HG03432 (cell line): ENCODE data around the gene STUB1.
A peak's percentile ranks its signal among the peaks of the same experiment; 100 is the strongest.

Experiments used
- ATAC-seq: cut with Tn5 transposase; IDR thresholded peaks from one replicate; pipeline ENCODE4 v1.9.1; 2021; ENCODE audit warnings: mild to moderate bottlenecking, moderate library complexity; ENCODE audit not compliant: unreplicated experiment

The STUB1 gene

DNA sequence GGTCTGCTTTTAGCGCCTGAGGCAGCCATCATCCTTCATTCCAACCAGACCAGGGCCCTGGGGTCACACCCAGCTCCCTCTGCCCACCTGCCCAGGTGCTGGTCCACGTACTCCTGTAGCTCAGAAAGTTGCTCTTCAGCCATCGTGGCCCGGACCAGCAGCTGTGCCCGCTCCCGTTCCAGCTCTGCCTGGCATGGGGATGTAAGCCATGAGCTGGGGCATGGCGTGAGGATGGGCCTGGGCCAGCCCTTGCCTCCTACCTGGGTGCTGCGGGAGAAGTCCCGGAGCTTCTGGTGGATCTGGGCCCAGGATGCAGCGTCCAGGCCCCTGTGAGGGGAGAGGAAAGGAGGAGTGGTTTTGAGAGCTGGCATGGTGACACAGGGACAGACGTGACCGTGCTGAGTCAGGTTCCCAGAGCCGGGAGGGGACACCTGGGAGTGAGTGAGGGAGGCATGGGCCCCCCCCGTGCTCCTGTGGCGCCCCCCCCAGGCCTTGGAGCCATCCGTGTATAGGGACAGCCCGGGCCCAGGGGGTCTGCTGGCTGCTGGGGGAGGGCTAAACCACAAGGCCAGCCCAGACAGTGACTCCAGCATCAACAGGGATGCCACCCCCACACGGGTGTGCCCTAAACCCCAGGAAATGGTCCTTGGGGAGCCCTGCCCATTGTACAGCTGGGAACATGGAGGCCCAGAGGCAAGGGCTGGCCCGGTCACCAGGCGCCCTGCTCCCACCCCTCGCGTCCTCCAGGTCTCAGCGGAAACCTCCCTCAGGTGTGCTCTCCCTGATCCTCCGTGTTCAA, 42.8 kb downstream of the STUB1 start:
- ATAC-seq, result no peak

DNA sequence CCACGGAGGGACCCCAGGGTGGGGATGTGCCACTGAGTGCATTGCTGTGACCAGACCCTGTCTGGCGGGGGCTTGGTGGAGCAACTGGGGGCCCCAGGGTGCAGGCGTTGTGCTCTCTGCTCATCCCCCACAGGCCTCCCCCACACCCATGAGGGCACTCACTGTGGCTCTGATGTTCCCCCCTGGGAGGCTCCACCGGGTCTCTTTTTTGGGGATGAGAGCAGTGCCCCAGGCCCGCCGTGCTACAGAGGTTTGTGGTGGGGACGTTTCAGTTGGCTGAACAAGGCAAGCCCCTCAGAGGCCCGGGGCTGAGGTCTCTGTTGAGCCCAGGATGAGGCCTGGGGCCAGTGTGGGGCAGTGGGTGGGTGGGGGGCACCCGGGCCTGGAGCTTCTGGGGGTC, 43.5 kb downstream of the STUB1 start:
- ATAC-seq, result no peak

DNA sequence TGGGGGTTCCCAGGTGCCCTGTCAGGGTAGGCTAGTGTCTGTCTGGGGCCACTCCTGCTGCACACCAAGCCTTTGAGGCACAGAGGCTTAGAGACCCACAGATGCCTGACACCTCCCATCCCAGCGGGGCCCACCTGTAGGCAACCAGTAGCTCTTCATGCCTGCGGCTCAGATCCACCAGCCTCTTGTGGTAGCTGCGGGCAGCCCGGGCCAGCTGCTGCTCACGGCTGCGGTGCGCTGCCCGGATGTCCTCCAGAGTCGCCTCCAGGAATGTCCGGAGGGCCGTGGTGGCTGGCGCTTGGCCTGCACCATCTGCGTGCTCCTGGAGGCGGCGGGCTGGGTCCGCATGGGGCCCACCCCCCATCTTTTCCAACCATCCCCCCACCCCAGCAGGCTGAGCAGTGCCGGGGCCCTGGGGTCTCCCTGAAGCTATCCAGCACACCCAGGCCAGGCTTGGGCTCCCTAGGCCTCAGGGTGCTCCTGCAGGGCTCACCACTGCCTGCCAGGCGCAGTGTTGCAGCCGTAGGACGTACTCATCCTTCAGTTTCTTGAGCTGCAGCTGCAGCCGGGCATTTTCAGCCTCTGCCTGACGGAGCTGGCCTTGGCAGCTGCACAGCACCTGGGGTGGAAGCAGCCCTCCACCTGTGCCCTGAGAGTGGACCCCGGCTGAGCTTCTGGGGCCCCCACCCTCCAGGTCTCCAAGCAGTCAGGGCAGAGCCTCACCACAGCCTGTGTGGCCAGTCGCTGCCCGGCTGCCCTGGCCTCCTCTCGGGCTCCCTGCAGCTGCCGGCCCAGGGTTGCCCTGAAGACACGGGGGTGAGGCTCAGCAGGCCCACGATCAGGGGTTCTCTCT, 44.2 kb downstream of the STUB1 start:
- ATAC-seq, result no peak

DNA sequence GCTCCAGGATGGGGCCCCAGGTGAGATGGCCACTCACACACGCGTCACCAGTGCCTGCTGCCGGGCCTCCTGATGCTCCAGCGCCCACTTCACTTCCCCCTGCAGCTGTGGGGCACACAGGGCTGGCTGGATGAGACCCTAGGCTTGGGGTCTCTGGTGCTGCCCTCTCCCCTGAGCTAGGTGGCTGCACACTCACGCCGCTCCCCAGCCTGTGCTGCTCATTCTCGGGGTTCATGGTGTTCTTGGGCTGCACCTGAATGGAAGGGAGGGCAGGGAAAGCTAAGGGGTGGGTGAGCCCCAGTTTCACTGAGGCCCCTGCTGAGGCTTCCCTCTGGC, 44.8 kb downstream of the STUB1 start:
- ATAC-seq, result no peak

DNA sequence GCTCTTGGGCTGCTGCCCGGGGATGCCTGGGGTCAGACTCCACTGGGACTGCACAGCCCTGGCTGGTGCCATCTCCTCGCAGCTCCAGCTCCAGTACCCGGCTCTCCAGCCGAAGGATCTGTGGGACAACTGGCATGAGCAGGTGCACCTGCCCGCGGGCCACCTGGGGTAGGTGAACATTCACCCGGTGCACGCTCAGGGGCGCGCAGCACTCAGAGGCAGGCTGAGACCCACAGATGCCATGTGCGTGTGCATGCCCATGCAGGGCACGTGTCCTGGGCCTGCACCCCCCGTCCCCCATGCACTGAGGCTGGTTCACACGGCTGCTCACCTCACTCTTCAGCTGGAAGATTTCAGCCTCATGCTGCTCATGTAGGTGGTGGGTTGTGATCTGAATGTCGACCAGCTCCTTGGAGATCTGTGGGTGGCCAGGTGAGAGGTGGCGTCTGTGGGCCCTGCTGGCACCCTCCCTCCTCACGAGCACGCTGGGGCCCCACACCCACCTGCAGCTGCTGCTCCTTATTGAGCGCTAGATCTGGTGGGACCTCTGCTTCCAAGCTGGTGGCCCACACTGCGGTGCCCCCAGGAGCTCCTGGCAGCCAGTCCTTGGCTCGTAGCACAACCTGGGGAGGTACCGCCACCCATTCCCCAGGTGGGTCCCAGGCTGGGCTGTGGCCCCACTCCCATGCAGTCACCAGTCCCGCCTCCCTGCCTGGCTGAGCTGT, 45.4 kb downstream of the STUB1 start:
- no peak for ATAC-seq

DNA sequence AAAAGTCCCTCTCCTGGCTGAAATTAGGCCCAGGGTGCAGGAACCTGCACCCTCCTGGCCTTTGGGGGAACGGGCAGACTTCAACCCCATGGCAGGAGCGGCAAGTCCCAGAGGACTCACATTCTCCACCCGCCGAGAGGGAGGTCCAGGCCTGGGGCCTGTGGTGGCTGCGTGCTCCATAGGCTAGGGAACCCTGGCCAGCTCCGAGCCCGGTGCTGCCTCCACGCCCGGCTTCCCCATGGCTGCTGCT, 45.9 kb downstream of the STUB1 start:
- no peak for ATAC-seq

DNA sequence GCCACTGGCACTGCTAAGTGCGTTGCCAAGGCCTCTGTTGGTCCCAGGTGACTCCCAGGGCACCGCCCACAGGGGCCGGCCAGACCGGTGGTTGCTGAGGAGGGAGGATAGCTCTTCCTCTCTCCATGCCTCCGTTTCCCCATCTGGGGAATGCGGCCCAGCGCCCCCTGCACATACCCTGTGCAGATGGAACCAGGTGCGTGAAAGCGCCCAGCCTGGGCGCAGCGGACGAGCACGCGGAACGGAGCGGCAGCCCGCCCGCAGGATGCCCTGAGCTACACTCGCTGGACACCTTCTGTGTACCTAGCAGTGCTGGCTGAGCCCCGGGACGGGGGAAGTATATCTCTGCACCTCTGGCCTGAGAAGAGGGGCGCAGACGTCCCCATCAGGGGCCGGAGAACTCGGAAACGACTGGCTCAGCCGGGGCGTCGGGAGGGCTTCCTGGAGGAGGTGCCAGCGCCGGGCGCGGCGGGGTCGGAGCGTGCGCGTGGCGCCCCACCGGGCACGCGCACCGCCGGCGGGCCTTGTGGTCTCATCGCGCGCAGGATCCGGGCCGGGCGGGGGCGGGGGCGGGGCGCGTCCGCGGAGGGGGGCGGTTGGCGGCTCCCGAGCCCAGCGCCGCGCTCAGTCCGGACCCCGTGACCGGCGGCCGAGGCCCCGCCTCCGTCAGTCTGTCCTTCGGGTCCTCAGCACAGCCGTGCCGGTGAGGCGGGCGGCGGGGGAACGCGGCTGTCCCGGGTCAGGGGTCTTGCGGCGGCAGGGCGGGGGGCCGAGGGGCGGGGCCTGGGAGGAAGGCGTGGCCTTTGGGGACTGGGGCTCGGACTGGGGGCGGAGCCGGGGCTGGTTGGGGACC, 46.5 kb downstream of the STUB1 start, which contains the start of the genes CCDC78 and HAGHL:
Gene CCDC78, minus strand, starts transcription at position 6 of the 853 bp plus-strand sequence. CDS start 76 bp downstream, outside the sequence.
Gene HAGHL, plus strand, starts transcription at position 669 of the 853 bp plus-strand sequence. CDS start 404 bp downstream, outside the sequence.
- peak; percentile 27 for ATAC-seq

DNA sequence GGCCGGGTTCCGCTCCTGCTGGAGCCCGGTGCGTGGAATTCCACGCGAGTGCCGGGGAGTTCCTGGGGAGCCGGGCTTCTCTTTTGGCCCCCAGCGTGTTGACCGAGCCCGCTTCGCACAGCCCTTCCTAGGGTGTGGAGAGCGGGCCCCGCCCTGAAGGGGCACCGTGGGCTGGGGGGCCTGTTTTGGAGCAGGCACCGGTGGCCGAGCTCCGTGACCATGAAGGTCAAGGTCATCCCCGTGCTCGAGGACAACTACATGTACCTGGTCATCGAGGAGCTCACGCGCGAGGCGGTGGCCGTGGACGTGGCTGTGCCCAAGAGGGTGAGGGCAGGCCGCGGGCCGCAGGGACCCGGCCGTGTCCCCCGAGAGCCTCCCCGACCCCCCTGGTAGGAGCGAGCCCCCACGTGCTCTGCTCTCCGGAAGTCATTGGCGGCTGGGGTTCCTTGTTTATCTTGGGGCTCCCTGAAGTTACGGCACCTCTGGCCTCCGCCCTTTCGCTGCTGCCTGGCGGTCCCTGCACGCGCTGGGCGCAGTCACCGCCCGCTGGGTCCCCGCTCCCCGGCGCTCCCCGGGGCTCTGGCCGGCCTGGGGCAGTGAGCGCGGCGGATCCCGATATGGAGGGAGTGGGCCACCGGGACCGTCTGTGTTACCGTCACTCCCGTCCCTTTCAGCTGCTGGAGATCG, 47.2 kb downstream of the STUB1 start:
- ATAC-seq, result peak; percentile 8

DNA sequence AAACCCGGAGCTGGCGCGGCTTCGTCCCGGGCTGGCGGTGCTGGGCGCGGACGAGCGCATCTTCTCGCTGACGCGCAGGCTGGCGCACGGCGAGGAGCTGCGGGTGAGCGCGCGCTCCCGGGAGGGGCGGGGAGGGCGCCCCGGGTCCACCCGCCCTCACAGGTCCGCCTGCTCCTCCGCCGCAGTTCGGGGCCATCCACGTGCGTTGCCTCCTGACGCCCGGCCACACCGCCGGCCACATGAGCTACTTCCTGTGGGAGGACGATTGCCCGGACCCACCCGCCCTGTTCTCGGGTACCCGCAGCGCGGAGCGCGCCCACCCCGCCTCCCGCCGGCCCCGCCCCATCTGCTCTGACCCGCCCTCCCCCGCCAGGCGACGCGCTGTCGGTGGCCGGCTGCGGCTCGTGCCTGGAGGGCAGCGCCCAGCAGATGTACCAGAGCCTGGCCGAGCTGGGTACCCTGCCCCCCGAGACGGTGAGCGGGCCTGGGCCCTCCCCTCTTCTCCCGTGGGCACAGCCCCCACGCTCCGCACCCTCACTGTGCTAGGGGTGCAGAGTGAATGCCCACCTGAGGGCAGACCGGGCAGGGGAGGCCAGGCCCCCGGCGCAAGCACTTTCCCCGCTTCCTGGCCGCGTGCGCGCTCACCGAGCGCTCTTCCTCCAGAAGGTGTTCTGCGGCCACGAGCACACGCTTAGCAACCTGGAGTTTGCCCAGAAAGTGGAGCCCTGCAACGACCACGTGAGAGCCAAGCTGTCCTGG, 48.1 kb downstream of the STUB1 start:
- peak; percentile 36 for ATAC-seq

DNA sequence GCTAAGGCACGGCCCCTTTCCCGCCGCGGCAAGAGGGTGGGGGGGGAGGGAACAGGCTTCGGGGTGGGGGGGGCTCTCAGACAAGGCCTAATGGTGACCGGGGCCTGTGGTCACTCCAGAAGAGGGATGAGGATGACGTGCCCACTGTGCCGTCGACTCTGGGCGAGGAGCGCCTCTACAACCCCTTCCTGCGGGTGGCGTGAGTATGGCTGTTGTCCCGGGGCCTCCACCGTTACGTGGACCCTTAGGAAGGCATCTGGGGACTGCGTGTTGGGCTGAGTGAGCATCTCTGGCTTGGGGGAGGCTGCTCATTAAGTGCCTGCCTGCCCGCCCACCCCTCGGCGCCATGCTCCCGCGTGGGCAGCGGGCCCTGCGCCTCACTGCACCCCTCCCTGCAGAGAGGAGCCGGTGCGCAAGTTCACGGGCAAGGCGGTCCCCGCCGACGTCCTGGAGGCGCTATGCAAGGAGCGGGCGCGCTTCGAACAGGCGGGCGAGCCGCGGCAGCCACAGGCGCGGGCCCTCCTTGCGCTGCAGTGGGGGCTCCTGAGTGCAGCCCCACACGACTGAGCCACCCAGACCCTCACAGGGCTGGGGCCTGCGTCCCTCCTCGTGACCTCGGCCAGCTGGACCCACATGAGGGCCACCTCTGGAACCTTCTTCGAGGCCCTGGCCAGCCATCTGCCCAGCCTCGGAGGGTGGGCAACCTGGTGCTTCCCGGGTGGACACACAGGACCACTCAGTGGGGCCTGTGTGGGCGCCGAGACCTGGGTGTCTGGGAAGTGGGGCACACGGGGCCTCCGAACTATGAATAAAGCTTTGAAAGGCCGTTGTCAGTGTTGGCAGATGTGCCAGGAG, 48.9 kb downstream of the STUB1 start:
- ATAC-seq, result no peak

DNA sequence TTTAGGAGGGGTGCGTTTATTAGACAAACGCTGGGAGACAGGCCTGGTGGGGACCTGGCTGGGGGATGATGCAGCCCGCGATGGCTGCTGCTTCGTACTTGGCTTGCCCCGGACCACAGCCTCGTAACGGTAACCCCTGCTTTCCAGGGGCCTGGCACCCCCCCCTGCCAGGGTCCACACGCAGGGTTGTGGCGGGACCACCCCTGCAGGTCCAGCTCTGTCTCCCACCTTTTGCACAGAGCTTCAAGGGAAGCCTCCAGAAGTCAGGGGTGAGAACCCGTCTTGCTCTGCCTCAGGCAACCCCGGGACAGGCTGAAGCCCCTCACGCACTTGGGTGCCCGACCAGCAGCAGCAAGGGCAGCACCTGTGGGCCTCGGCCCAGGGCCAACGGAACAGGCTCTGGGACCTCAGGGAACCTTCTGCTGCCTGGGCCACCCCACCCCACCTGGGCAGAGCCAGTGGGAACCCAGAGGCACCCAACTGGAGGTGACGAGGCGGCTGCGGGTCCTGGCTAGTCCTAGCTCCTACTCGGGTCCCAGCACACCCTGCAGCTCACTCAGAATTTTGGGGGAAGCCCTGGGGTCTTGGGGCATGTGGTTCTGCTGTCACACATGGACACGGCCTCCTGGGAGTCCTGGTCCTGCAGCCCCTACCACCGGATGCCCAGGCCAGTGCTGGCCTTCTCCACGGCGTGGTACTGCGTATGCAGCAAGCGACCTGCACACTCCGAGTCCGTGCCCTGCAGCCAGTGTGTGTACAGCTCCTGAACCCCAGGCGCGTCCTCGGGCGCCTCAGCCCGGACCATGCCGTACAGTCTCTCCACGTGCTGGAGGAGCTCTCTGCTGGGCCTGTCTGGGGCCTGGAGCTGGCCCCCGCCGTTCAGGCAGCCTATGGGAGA, 49.8 kb downstream of the STUB1 start:
- no peak for ATAC-seq

DNA sequence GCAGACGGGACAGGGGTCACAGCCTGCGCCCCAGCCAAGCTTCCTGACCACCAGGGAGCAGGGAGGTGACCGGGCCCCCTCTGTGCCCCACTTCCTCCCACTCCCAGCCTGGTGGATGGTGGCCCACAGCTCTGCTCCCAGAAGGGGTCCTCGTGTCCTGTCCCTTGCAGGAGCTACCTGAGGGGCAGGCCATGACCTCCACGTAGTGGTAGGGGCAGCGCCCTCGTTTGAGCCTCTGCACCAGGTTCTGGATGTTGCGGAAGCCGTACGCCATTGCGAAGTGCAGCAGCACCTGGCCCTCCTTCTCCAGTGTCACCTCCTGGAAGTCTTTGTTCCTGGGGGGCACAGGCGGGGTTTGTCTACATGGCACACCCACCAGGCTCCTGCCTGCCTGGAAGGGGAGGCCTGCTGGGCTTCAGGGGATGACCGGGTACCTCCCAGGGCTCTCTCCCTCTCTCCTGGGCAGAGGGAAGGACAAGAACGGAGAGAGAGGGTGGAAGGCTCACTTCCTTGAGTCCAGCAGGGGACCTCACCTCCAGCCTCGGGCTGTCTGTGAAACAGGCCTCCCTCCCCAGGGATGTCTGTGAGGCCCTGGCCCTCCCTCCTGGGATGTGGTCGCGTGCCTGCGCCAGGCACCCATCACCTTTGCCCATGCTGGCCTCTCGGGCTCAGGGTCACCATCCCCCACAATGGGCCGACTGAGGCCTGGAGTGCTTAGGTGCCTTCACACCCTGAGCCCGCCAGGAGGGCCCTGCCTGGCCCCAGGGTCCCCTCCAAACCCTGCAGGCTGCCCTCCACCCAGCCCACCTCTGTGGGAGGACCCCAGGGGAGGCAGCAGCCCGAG, 50.7 kb downstream of the STUB1 start:
- no peak for ATAC-seq

DNA sequence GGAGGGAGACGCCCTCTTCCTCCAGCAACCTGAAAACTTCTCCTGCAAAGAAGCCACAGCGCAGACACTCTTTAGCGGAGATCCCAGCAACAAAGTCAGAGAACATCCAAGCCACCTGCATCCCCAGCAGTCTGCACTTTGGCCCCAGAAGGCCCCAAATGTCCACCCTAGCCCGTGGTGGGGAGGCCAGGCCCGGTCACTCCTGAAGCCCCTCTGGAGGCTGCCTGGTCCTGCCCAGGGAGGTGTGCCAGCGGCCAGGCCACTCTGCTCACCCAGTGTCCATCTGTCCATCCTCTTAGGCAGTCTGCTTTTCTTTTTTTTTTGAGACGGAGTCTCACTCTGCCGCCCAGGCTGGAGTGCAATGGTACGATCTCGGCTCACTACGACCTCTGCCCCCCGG, 52.1 kb downstream of the STUB1 start:
- ATAC-seq, result no peak
